K562 (cell line): ENCODE measurements around the gene TMEM95. TPM values are rescaled to one million over a fixed set of nuclear protein-coding genes. Genes with fewer than 3 reads are reported as not detected.

ENCODE experiments used
- ASH1L ChIP-seq: fragments of 450-650 bp; IDR thresholded peaks from 2 replicates; pipeline ENCODE4 v1.6.1; 2018; ENCODE audit warnings: borderline replicate concordance, mild to moderate bottlenecking, low read depth; ENCODE audit not compliant: partially characterized antibody
- BCOR ChIP-seq: fragments of 450-650 bp; IDR thresholded peaks from 2 replicates; pipeline ENCODE4 v1.6.1; 2016
- BHLHE40 ChIP-seq: IDR thresholded peaks from 2 replicates; pipeline ENCODE4 v1.6.1; 2011; ENCODE audit warnings: low read length, improper control_type of control experiment
- CC2D1A ChIP-seq: fragments of 450-650 bp; IDR thresholded peaks from 2 replicates; pipeline ENCODE4 v1.6.1; 2017; ENCODE audit warnings: mild to moderate bottlenecking
- E2F3 ChIP-seq: fragments of 250-450 bp; sonication (Bioruptor Pico); IDR thresholded peaks from 2 replicates; pipeline ENCODE4 v1.4.0; 2020; ENCODE audit warnings: mild to moderate bottlenecking
- ELF1 ChIP-seq: fragments of 200-800 bp; sonication (Bioruptor generic); IDR thresholded peaks from 2 replicates; pipeline ENCODE4 v1.6.1; 2016; ENCODE audit warnings: missing genetic modification characterization, missing compliant biosample characterization
- GATA2 ChIP-seq: sonication (generic); formaldehyde crosslinking; IDR thresholded peaks from 2 replicates; pipeline ENCODE4 v1.4.0; 2020; ENCODE audit warnings: mild to moderate bottlenecking, missing genetic modification reagents
- HDAC3 ChIP-seq: fragments of 450-650 bp; IDR thresholded peaks from 2 replicates; pipeline ENCODE4 v1.6.1; 2018; ENCODE audit warnings: borderline replicate concordance, mild to moderate bottlenecking, moderate library complexity; ENCODE audit not compliant: partially characterized antibody
- HEY1 ChIP-seq: fragments of 250-450 bp; sonication (Bioruptor Pico); IDR thresholded peaks from 2 replicates; pipeline ENCODE4 v1.5.0; 2020; ENCODE audit warnings: mild to moderate bottlenecking, moderate library complexity, borderline replicate concordance
- IRF2 ChIP-seq: sonication (generic); formaldehyde crosslinking; IDR thresholded peaks from 2 replicates; pipeline ENCODE4 v1.8.1; 2022; ENCODE audit warnings: mild to moderate bottlenecking, missing genetic modification reagents
- KAT7 ChIP-seq: sonication (generic); formaldehyde crosslinking; IDR thresholded peaks from 2 replicates; pipeline ENCODE4 v1.8.0; 2022; ENCODE audit warnings: missing genetic modification reagents, mild to moderate bottlenecking, borderline replicate concordance
- KDM1A ChIP-seq, 2 experiments: fragments of 450-650 bp; IDR thresholded peaks; 2 replicates each; pipeline ENCODE4 v1.6.1; 2016; ENCODE audit warnings: mild to moderate bottlenecking in 2 of 2
- KDM5B ChIP-seq: fragments of 200-600 bp; sonication (generic); IDR thresholded peaks from 2 replicates; pipeline ENCODE4 v1.6.1; 2012; ENCODE audit warnings: low read depth, mild to moderate bottlenecking, moderate library complexity, low read length, control low read depth, inconsistent platforms; ENCODE audit not compliant: insufficient replicate concordance
- KHSRP ChIP-seq: fragments of 450-650 bp; IDR thresholded peaks from 2 replicates; pipeline ENCODE4 v1.6.1; 2017
- L3MBTL2 ChIP-seq: fragments of 450-650 bp; IDR thresholded peaks from 2 replicates; pipeline ENCODE4 v1.6.1; 2016; ENCODE audit warnings: mild to moderate bottlenecking, moderate library complexity
- LARP7 ChIP-seq: fragments of 450-650 bp; IDR thresholded peaks from 2 replicates; pipeline ENCODE4 v1.6.1; 2016
- MED1 ChIP-seq: sonication (generic); formaldehyde crosslinking; IDR thresholded peaks from 2 replicates; pipeline ENCODE4 v1.8.1; 2023; ENCODE audit warnings: missing genetic modification reagents, borderline replicate concordance
- MXD1 ChIP-seq: fragments of 250-450 bp; sonication (Bioruptor Pico); IDR thresholded peaks from 2 replicates; pipeline ENCODE4 v1.8.0; 2021; ENCODE audit warnings: borderline replicate concordance, mild to moderate bottlenecking, moderate library complexity; ENCODE audit not compliant: poor library complexity, severe bottlenecking
- NCOA2 ChIP-seq, 2 experiments: fragments of 450-650 bp; IDR thresholded peaks; 2 replicates each; pipeline ENCODE4 v1.6.1; 2018; ENCODE audit warnings: mild to moderate bottlenecking in 2 of 2, moderate library complexity in 1 of 2; ENCODE audit not compliant: partially characterized antibody in 2 of 2
- NELFE ChIP-seq: IDR thresholded peaks from 2 replicates; pipeline ENCODE4 v1.6.1; 2011; ENCODE audit warnings: mild to moderate bottlenecking; ENCODE audit not compliant: insufficient read depth, insufficient read length
- NFATC3 ChIP-seq: fragments of 450-650 bp; IDR thresholded peaks from 2 replicates; pipeline ENCODE4 v1.6.1; 2017; ENCODE audit warnings: mild to moderate bottlenecking
- NRF1 ChIP-seq, 2 experiments: fragments of 450-650 bp; IDR thresholded peaks in 1 of 2; conservative IDR thresholded peaks in 1 of 2; 2 replicates each; pipeline ENCODE4 v1.6.1; 2014; ENCODE audit warnings: mild to moderate bottlenecking in 2 of 2
- OTX1 ChIP-seq: fragments of 450-650 bp; formaldehyde crosslinking; IDR thresholded peaks from 2 replicates; pipeline ENCODE4 v1.4.0; 2022; ENCODE audit warnings: mild to moderate bottlenecking
- POLR2AphosphoS2 ChIP-seq: IDR thresholded peaks from 2 replicates; pipeline ENCODE4 v1.6.1; 2012; ENCODE audit warnings: low read length, improper control_type of control experiment
- POLR2B ChIP-seq: fragments of 450-650 bp; IDR thresholded peaks from 2 replicates; pipeline ENCODE4 v1.6.1; 2018; ENCODE audit warnings: low read depth; ENCODE audit not compliant: partially characterized antibody
- PTBP1 ChIP-seq: fragments of 200-400 bp; formaldehyde crosslinking; IDR thresholded peaks from 2 replicates; pipeline ENCODE4 v1.6.1; 2017; ENCODE audit warnings: low read depth, low read length
- RCOR1 ChIP-seq, 2 experiments: IDR thresholded peaks; 2 replicates each; pipeline ENCODE4 v1.6.1; 2012; ENCODE audit warnings: low read depth in 2 of 2, low read length in 2 of 2, borderline replicate concordance in 1 of 2, improper control_type of control experiment in 1 of 2
- SMAD1 ChIP-seq: fragments of 150-350 bp; IDR thresholded peaks from 2 replicates; pipeline ENCODE4 v1.6.1; 2014; ENCODE audit warnings: low read length, low read depth; ENCODE audit not compliant: partially characterized antibody
- TARDBP ChIP-seq: fragments of 450-650 bp; IDR thresholded peaks from 2 replicates; pipeline ENCODE4 v1.6.1; 2016
- TEAD2 ChIP-seq: fragments of 450-650 bp; IDR thresholded peaks from 2 replicates; pipeline ENCODE4 v1.6.1; 2016; ENCODE audit warnings: missing genetic modification characterization, control low read depth, missing compliant biosample characterization
- ZNF263 ChIP-seq: sonication (generic); formaldehyde crosslinking; IDR thresholded peaks from 2 replicates; pipeline ENCODE4 v1.8.0; 2022; ENCODE audit warnings: mild to moderate bottlenecking, missing genetic modification reagents, borderline replicate concordance
- ZNF444 ChIP-seq: fragments of 250-450 bp; sonication (Bioruptor Pico); IDR thresholded peaks from 2 replicates; pipeline ENCODE4 v1.4.0; 2020; ENCODE audit warnings: mild to moderate bottlenecking, moderate library complexity
- ZNF507 ChIP-seq: conservative IDR thresholded peaks from 2 replicates; pipeline ENCODE4 v1.6.1; 2017; ENCODE audit warnings: missing genetic modification characterization, missing compliant biosample characterization
- ZNF561 ChIP-seq: fragments of 450-650 bp; formaldehyde crosslinking; conservative IDR thresholded peaks from 2 replicates; pipeline ENCODE4 v1.4.0; 2020; ENCODE audit warnings: mild to moderate bottlenecking, moderate library complexity
- ZNF707 ChIP-seq: fragments of 250-450 bp; sonication (Bioruptor Pico); conservative IDR thresholded peaks from 2 replicates; pipeline ENCODE4 v1.8.0; 2022; ENCODE audit warnings: inconsistent platforms, mild to moderate bottlenecking, moderate library complexity
- polyA plus RNA-seq, 8 experiments: library from polyadenylated mRNA; depleted of rRNA in 4 of 8; stranded (reverse) in 5 of 8; unstranded in 3 of 8; fragments of >200 nt; fragmentation: Nextera tagmentation in 2 of 8; fragmentation: Illumina TruSeq in 1 of 8; extraction: Ambion mirVana in 2 of 8; extraction: Trizol in 1 of 8; gene quantifications; 2 replicates each; pipeline versions ENCODE4 v1.2.1 to v1.2.3, GENCODE V29; 2011 to 2014; ENCODE audit warnings: inconsistent platforms in 1 of 8, missing spikeins in 1 of 8
- total RNA-seq, 7 experiments: library from RNA; depleted of rRNA in 6 of 7; stranded (reverse); fragments of >200 nt in 6 of 7; fragmentation: Illumina TruSeq in 2 of 7; extraction: Trizol in 2 of 7; gene quantifications; 2 replicates each; pipeline versions ENCODE4 v1.2.1 to v1.2.3, GENCODE V29; 2011 to 2021; ENCODE audit warnings: low replicate concordance in 1 of 7

Gene TMEM95
- total and polyA plus RNA-seq, 9 of the 15 experiments (the other 6 are each of a cell fraction or from before 2014, with no cell fraction given), result not detected

GRCh38 chr17:7306911-7307685, 47.9 kb upstream of the TMEM95 start, which contains the start of gene EIF5A (continued):
- TF ChIP-seq SMAD1 (no peak), HEY1 (CRISPR knock-in tag) (no peak), LARP7 (no peak), PTBP1 (no peak), TEAD2 (no peak), OTX1 (CRISPR knock-in tag) (no peak), RCOR1 (IDR thresholded peaks at IDR 0.05; ENCODE audit: borderline replicate concordance in 1 of 2, low read depth in 2 of 2, low read length in 2 of 2) (no peak), ZNF561 (CRISPR knock-in tag) (no peak), ZNF263 (no peak), POLR2B (peak; percentile 78), IRF2 (CRISPR knock-in tag) (no peak), ASH1L (no peak), ELF1 (tag) (no peak), NELFE (no peak), ZNF707 (CRISPR knock-in tag) (no peak), KHSRP (no peak), NCOA2 (IDR thresholded peaks at IDR 0.05; ENCODE audit: partially characterized antibody in 2 of 2) (no peak), MED1 (no peak), POLR2AphosphoS2 (no peak), HDAC3 (no peak), ZNF444 (CRISPR knock-in tag) (no peak), ZNF507 (no peak), BCOR (no peak), E2F3 (CRISPR knock-in tag) (no peak), NRF1 (conservative IDR thresholded peaks at IDR 0.05 in 1 of 2, IDR thresholded peaks at IDR 0.05 in 1 of 2) (peak; percentile 100), KAT7 (CRISPR knock-in tag) (no peak), KDM1A (IDR thresholded peaks at IDR 0.05) (no peak), MXD1 (CRISPR knock-in tag) (no peak), CC2D1A (no peak), TARDBP (no peak), KDM5B (peak; percentile 75), L3MBTL2 (peak; percentile 59; the same call in 1 of the 2 replicates), GATA2 (no peak), NFATC3 (no peak), BHLHE40 (no peak)
